Liver (tissue), 9 donors: ENCODE measurements around the gene FURIN. TPM values are rescaled to one million over a fixed set of nuclear protein-coding genes. Genes with fewer than 3 reads are reported as not detected.

Source experiments
- DNase-seq: peaks from one replicate; pipeline ENCODE4 v3.0.0-alpha.2; 2017; ENCODE audit warnings: low spot score
- H3K27ac ChIP-seq, 2 donors: one replicate each; pipeline ENCODE4 v1.7.0; 2013; ENCODE audit warnings: inconsistent platforms in 2 of 2, low read length in 2 of 2, control low read depth in 1 of 2, low read depth in 1 of 2, mild to moderate bottlenecking in 1 of 2
- H3K27me3 ChIP-seq, 4 donors: one replicate each; pipeline versions ENCODE4 v1.6.1 to v1.7.0; 2013; ENCODE audit warnings: low read length in 3 of 4, inconsistent platforms in 1 of 4, mild to moderate bottlenecking in 1 of 4, moderate library complexity in 1 of 4; ENCODE audit not compliant: control insufficient read depth in 4 of 4, insufficient read depth in 4 of 4
- H3K36me3 ChIP-seq, 4 donors: one replicate each; pipeline versions ENCODE4 v1.6.1 to v1.7.0; 2013; ENCODE audit warnings: low read length in 3 of 4, mild to moderate bottlenecking in 3 of 4, low read depth in 1 of 4, moderate library complexity in 1 of 4; ENCODE audit not compliant: control insufficient read depth in 4 of 4, insufficient read depth in 3 of 4
- H3K4me1 ChIP-seq, 4 donors: one replicate each; pipeline versions ENCODE4 v1.6.1 to v1.7.0; 2013; ENCODE audit warnings: low read length in 3 of 4, mild to moderate bottlenecking in 3 of 4, moderate library complexity in 1 of 4; ENCODE audit not compliant: control insufficient read depth in 4 of 4, insufficient read depth in 4 of 4
- H3K4me3 ChIP-seq, 3 donors: one replicate each; pipeline versions ENCODE4 v1.6.1 to v1.7.0; 2013; ENCODE audit warnings: low read length in 3 of 3, control low read depth in 1 of 3, low read depth in 1 of 3, mild to moderate bottlenecking in 1 of 3
- H3K9ac ChIP-seq, 2 donors: one replicate each; pipeline ENCODE4 v1.7.0; 2013; ENCODE audit warnings: low read length in 2 of 2, mild to moderate bottlenecking in 2 of 2, moderate library complexity in 2 of 2, control low read depth in 1 of 2, low read depth in 1 of 2
- H3K9me3 ChIP-seq, 4 donors: one replicate each; pipeline versions ENCODE4 v1.6.1 to v1.7.0; 2013; ENCODE audit warnings: low read length in 3 of 4; ENCODE audit not compliant: control insufficient read depth in 4 of 4
- EGR1 ChIP-seq, 2 donors: IDR thresholded peaks; 2 replicates each; pipeline ENCODE4 v1.6.1; 2016 to 2018; ENCODE audit warnings: antibody characterized with exemption in 2 of 2, low read depth in 2 of 2
- FOXA1 ChIP-seq: IDR thresholded peaks from 2 replicates; pipeline ENCODE4 v1.6.1; 2016; ENCODE audit warnings: antibody characterized with exemption
- GABPA ChIP-seq, 2 donors: IDR thresholded peaks in 1 of 2; conservative IDR thresholded peaks in 1 of 2; 2 replicates each; pipeline ENCODE4 v1.6.1; 2016; ENCODE audit warnings: antibody characterized with exemption in 2 of 2, mild to moderate bottlenecking in 1 of 2, moderate library complexity in 1 of 2
- HNF4A ChIP-seq, 2 donors: conservative IDR thresholded peaks; 2 replicates each; pipeline ENCODE4 v1.6.1; 2016; ENCODE audit warnings: antibody characterized with exemption in 2 of 2, mild to moderate bottlenecking in 2 of 2
- HNF4G ChIP-seq: IDR thresholded peaks from 2 replicates; pipeline ENCODE4 v1.6.1; 2016; ENCODE audit warnings: antibody characterized with exemption
- JUND ChIP-seq, 2 donors: IDR thresholded peaks; 2 replicates each; pipeline ENCODE4 v1.6.1; 2016; ENCODE audit warnings: antibody characterized with exemption in 2 of 2
- NR2F2 ChIP-seq: IDR thresholded peaks from 2 replicates; pipeline ENCODE4 v1.6.1; 2016; ENCODE audit warnings: antibody characterized with exemption
- RAD21 ChIP-seq, 2 donors: IDR thresholded peaks; 2 replicates each; pipeline ENCODE4 v1.6.1; 2016; ENCODE audit warnings: antibody characterized with exemption in 2 of 2, mild to moderate bottlenecking in 2 of 2
- RXRA ChIP-seq, 2 donors: IDR thresholded peaks; 2 replicates each; pipeline ENCODE4 v1.6.1; 2017 to 2018; ENCODE audit warnings: antibody characterized with exemption in 2 of 2, mild to moderate bottlenecking in 1 of 2
- SP1 ChIP-seq: IDR thresholded peaks from 2 replicates; pipeline ENCODE4 v1.6.1; 2018; ENCODE audit warnings: antibody characterized with exemption, mild to moderate bottlenecking
- TAF1 ChIP-seq: conservative IDR thresholded peaks from 2 replicates; pipeline ENCODE4 v1.6.1; 2016; ENCODE audit warnings: antibody characterized with exemption, mild to moderate bottlenecking
- YY1 ChIP-seq: IDR thresholded peaks from 2 replicates; pipeline ENCODE4 v1.6.1; 2016; ENCODE audit warnings: antibody characterized with exemption, mild to moderate bottlenecking
- WGBS: extraction: QIAGEN DNeasy Blood & Tissue Kit; methylation state at CpG from one replicate; pipeline ENCODE4 v1.1.7; 2013; 5-methylcytosine and 5-hydroxymethylcytosine counted together
- polyA plus RNA-seq, 2 donors: library from polyadenylated mRNA; stranded (reverse) in 1 of 2; unstranded in 1 of 2; fragments of 200-250 nt in 1 of 2; fragments of >200 nt in 1 of 2; fragmentation: Nextera tagmentation in 1 of 2; extraction: Ambion mirVana in 1 of 2; gene quantifications; one replicate each; pipeline versions ENCODE4 v1.2.1 to v1.2.3, GENCODE V29; 2013 to 2015
- total RNA-seq, 2 donors: library from RNA; depleted of rRNA; stranded (reverse); fragments of >200 nt; gene quantifications; one replicate each; pipeline ENCODE4 v1.2.3, GENCODE V29; 2014
- TF ChIP-seq, protein P1 (sequence below): fragments of 150-350 bp; IDR thresholded peaks from 2 replicates; pipeline ENCODE4 v1.5.1; 2017; ENCODE audit warnings: improper control_type of control experiment, low read depth, low read length; ENCODE audit not compliant: missing input control
- TF ChIP-seq, protein P2 (sequence below): IDR thresholded peaks from 2 replicates; pipeline ENCODE4 v1.6.1; 2016; ENCODE audit warnings: antibody characterized with exemption, mild to moderate bottlenecking
- TF ChIP-seq, protein P3 (sequence below): IDR thresholded peaks from 2 replicates; pipeline ENCODE4 v1.6.1; 2016; ENCODE audit warnings: antibody characterized with exemption
- donor health status: healthy.
- donor health status: healthy.
- donor health status: healthy.
- donor health status: healthy.
- donor health status: healthy.

The FURIN gene
- total and polyA plus RNA-seq, 4 donors, result 102 to 258 (median 164) TPM

GRCh38 chr15:90902040-90902839 lies 33.9 kb downstream of the FURIN start:
- Histone ChIP-seq H3K27ac (peak overlapping the region; percentile 74 to 84), H3K4me1 (peaks cover 0 to 18% (median 9%) of the 10 kb centered on the region in 4 donors), H3K9ac (peak overlapping the region; percentile 2 to 60), H3K27me3 (no peaks in the 10 kb centered on the region), H3K36me3 (peaks cover 20 to 25% (median 23%) of the 10 kb centered on the region in 4 donors), H3K9me3 (no peaks in the 10 kb centered on the region), H3K4me3 (peak overlapping the region; percentile 51 to 87 (median 78))
- under 1% methylated on average over 71 of the region's 71 CpGs for WGBS
- no peak for TF ChIP-seq HNF4G
- no peak for TF ChIP-seq TAF1
- TF ChIP-seq NR2F2, result no peak
- TF ChIP-seq, protein P1, sequence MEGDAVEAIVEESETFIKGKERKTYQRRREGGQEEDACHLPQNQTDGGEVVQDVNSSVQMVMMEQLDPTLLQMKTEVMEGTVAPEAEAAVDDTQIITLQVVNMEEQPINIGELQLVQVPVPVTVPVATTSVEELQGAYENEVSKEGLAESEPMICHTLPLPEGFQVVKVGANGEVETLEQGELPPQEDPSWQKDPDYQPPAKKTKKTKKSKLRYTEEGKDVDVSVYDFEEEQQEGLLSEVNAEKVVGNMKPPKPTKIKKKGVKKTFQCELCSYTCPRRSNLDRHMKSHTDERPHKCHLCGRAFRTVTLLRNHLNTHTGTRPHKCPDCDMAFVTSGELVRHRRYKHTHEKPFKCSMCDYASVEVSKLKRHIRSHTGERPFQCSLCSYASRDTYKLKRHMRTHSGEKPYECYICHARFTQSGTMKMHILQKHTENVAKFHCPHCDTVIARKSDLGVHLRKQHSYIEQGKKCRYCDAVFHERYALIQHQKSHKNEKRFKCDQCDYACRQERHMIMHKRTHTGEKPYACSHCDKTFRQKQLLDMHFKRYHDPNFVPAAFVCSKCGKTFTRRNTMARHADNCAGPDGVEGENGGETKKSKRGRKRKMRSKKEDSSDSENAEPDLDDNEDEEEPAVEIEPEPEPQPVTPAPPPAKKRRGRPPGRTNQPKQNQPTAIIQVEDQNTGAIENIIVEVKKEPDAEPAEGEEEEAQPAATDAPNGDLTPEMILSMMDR, result peak; percentile 62
- TF ChIP-seq, protein P2, sequence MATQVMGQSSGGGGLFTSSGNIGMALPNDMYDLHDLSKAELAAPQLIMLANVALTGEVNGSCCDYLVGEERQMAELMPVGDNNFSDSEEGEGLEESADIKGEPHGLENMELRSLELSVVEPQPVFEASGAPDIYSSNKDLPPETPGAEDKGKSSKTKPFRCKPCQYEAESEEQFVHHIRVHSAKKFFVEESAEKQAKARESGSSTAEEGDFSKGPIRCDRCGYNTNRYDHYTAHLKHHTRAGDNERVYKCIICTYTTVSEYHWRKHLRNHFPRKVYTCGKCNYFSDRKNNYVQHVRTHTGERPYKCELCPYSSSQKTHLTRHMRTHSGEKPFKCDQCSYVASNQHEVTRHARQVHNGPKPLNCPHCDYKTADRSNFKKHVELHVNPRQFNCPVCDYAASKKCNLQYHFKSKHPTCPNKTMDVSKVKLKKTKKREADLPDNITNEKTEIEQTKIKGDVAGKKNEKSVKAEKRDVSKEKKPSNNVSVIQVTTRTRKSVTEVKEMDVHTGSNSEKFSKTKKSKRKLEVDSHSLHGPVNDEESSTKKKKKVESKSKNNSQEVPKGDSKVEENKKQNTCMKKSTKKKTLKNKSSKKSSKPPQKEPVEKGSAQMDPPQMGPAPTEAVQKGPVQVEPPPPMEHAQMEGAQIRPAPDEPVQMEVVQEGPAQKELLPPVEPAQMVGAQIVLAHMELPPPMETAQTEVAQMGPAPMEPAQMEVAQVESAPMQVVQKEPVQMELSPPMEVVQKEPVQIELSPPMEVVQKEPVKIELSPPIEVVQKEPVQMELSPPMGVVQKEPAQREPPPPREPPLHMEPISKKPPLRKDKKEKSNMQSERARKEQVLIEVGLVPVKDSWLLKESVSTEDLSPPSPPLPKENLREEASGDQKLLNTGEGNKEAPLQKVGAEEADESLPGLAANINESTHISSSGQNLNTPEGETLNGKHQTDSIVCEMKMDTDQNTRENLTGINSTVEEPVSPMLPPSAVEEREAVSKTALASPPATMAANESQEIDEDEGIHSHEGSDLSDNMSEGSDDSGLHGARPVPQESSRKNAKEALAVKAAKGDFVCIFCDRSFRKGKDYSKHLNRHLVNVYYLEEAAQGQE, result peak; percentile 30
- TF ChIP-seq HNF4A (conservative IDR thresholded peaks at IDR 0.05), result no peak
- no peak for TF ChIP-seq EGR1 (IDR thresholded peaks at IDR 0.05; ENCODE audit: low read depth in 2 of 2)
- TF ChIP-seq SP1, result peak; percentile 34
- TF ChIP-seq RXRA (IDR thresholded peaks at IDR 0.05), result no peak
- TF ChIP-seq FOXA1, result no peak
- TF ChIP-seq JUND (IDR thresholded peaks at IDR 0.05), result no peak
- no peak for TF ChIP-seq GABPA (IDR thresholded peaks at IDR 0.05 in 1 of 2, conservative IDR thresholded peaks at IDR 0.05 in 1 of 2)
- TF ChIP-seq, protein P3, sequence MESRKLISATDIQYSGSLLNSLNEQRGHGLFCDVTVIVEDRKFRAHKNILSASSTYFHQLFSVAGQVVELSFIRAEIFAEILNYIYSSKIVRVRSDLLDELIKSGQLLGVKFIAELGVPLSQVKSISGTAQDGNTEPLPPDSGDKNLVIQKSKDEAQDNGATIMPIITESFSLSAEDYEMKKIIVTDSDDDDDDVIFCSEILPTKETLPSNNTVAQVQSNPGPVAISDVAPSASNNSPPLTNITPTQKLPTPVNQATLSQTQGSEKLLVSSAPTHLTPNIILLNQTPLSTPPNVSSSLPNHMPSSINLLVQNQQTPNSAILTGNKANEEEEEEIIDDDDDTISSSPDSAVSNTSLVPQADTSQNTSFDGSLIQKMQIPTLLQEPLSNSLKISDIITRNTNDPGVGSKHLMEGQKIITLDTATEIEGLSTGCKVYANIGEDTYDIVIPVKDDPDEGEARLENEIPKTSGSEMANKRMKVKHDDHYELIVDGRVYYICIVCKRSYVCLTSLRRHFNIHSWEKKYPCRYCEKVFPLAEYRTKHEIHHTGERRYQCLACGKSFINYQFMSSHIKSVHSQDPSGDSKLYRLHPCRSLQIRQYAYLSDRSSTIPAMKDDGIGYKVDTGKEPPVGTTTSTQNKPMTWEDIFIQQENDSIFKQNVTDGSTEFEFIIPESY, result no peak
- peak; percentile 64 to 70 for TF ChIP-seq RAD21 (IDR thresholded peaks at IDR 0.05)
- peak; percentile 40 for TF ChIP-seq YY1
- DNase-seq, result peak; percentile 79
